ENCODE results near the gene SIPA1L3.

GRCh38 chr19:37998801-37999308, 91.8 kb downstream of the SIPA1L3 start:
- TF ChIP-seq CTCF (IDR thresholded peaks at IDR 0.05; ENCODE audit: insufficient read depth, low read length, poor library complexity, severe bottlenecking) (no peak), EZH2phosphoT487 (conservative IDR thresholded peaks at IDR 0.05; ENCODE audit: low read length) (no peak)

Measured in SU-DHL-6 (cell line).